ENCODE data around the gene MAMLD1. TPM values are rescaled to one million over a fixed set of nuclear protein-coding genes. Genes with fewer than 3 reads are reported as not detected.

Gene MAMLD1
- total RNA-seq, 4 donors from 2014 or later: 0.38 to 2.5 (median 0.75) TPM

DNA sequence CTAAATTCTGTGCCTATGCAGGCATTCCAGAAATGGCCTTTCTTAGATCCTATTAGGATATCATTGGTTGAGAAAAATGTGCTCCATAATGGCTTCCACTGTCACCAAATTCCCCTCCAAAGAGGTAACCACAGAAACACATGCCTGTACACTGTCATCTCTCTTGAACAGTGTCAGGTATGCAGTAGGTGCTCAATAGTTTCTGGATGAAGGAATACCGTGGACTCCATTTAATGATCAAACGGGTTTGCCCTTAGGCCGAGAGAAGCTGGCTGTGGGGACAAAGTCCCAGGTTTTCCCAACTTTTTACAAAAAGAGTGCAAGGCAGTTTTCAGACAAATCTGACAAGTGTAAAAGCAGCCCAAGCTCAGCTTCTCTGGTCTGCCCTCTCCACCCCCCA, 188.8 kb downstream of the MAMLD1 start:
- DNase-seq: no peak
- Histone ChIP-seq H3K4me3 (no peak overlapping the region), H3K27me3 (no peaks in the 10 kb centered on the region), H3K36me3 (no peaks in the 10 kb centered on the region), H3K27ac (no peak overlapping the region), H3K9me3 (no peaks in the 10 kb centered on the region), H3K4me1 (peaks cover 0 to 6% (median 0%) of the 10 kb centered on the region in 4 donors)
- TF ChIP-seq POLR2A (IDR thresholded peaks at IDR 0.05) (no peak), CTCF (IDR thresholded peaks at IDR 0.05) (no peak)

DNA sequence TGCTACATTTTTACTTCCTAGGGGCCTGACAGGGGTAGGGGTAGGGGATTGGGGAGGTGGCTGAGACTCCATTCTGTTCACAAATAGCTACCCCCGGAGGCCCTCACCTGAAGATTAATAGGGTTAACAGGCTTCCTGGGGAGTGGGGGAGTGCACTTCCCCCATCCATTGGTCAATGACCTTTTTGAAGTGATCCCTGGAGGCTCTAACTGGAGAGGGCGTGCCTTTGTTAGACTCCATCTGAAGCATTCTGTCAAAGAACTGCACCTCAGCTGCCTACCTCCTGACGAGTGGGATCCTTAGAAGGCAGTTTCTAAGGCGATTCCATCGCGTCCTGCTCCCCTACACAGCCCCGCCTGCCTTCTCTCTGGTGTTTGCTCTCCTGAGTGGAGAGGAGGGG, 195.3 kb downstream of the MAMLD1 start:
- Histone ChIP-seq H3K4me1 (no peaks in the 10 kb centered on the region), H3K36me3 (no peaks in the 10 kb centered on the region), H3K27me3 (no peaks in the 10 kb centered on the region), H3K9me3 (no peaks in the 10 kb centered on the region), H3K27ac (no peak overlapping the region), H3K4me3 (no peak overlapping the region)
- DNase-seq: no peak
- TF ChIP-seq POLR2A (IDR thresholded peaks at IDR 0.05) (no peak), CTCF (IDR thresholded peaks at IDR 0.05) (no peak)

Other genes with a start within 250 kb of the MAMLD1 start
- gene MTM1, start 205.3 kb downstream of the MAMLD1 start, total RNA-seq: 10 to 100 TPM; 12.4 to 22.2 (median 18.1) TPM

All from Peyer's patch (tissue), 4 donors.